GM20000 (cell line): ENCODE data around the gene GM2A.

Experiments
- DNase-seq: peaks from one replicate; pipeline ENCODE4 v3.0.0; 2012; ENCODE audit warnings: low spot score
- TF ChIP-seq, protein P1 (sequence below): IDR thresholded peaks from 2 replicates; pipeline ENCODE4 v1.5.1; 2012; ENCODE audit warnings: mild to moderate bottlenecking, control low read depth; ENCODE audit errors: extremely low read depth, missing control alignments

The GM2A gene

DNA sequence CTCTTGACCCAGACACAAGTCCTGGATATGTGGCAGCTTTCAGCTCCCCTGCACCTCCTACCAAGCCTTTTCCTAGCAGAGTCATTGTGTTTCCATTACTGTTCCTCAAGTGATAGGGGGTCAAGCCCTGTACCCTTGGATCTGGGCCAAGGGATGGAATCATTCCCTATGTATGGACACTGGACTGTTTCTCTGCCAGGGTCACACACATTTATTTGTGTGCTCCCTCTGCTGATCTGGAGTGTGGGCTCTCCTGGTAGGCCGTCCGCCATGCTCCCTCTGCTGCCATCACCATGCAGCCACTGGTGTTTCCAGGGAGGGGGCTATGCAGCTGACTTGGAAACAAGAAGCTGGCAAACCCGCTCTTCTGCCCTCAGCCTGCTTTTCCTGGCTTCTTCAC, 9.5 kb downstream of the GM2A start:
- DNase-seq, result no peak
- TF ChIP-seq, protein P1, sequence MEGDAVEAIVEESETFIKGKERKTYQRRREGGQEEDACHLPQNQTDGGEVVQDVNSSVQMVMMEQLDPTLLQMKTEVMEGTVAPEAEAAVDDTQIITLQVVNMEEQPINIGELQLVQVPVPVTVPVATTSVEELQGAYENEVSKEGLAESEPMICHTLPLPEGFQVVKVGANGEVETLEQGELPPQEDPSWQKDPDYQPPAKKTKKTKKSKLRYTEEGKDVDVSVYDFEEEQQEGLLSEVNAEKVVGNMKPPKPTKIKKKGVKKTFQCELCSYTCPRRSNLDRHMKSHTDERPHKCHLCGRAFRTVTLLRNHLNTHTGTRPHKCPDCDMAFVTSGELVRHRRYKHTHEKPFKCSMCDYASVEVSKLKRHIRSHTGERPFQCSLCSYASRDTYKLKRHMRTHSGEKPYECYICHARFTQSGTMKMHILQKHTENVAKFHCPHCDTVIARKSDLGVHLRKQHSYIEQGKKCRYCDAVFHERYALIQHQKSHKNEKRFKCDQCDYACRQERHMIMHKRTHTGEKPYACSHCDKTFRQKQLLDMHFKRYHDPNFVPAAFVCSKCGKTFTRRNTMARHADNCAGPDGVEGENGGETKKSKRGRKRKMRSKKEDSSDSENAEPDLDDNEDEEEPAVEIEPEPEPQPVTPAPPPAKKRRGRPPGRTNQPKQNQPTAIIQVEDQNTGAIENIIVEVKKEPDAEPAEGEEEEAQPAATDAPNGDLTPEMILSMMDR, result no peak

DNA sequence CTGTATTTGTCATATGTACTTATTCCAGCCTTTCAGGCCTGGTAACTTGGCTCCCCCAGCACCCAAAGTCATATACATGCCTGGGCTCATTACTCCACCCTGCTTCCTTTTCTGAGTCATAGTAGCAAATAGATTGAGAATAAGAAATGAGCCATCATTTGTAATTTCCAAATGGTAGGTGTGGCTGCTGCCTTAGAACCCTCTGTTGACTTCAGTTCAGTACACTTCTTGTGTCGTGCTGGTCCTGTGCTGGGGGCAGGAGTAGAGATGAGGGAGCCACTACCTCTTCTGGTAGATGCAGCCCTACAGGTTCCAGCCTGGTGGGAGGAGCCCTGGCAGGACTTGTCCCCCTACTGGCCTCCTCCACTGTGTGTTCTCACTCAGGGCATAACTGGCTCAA, 11.1 kb downstream of the GM2A start:
- no peak for DNase-seq
- TF ChIP-seq, protein P1, result no peak

DNA sequence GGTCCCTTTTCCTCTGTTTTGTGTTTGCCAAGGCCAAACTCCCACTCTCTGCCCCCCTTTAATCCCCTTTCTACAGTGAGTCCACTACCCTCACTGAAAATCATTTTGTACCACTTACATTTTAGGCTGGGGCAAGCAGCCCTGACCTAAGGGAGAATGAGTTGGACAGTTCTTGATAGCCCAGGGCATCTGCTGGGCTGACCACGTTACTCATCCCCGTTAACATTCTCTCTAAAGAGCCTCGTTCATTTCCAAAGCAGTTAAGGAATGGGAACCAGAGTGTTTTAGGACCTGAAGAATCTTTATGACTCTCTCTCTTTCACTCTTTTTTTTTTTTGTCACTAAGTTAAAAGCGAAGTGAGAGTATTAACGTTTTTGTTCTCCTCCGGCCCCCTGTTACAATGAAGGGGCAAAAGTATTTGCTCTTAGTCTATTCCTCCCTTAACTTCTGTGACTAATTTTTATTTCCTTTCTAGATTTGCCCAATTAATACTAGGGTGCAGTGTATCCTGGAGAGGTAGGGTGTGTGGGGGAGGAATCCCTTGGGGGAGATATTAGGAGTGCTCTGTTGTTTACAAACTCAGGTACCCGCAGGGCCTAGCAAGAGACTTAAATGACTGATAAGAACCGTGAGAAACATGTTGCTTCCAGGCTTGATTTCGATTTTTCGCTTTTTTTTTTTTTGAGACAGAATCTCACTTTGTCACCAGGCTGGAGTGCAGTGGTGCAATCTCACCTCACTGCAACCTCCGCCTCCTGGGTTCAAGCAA, 14.7 kb downstream of the GM2A start:
- DNase-seq, result no peak
- TF ChIP-seq, protein P1, result no peak

DNA sequence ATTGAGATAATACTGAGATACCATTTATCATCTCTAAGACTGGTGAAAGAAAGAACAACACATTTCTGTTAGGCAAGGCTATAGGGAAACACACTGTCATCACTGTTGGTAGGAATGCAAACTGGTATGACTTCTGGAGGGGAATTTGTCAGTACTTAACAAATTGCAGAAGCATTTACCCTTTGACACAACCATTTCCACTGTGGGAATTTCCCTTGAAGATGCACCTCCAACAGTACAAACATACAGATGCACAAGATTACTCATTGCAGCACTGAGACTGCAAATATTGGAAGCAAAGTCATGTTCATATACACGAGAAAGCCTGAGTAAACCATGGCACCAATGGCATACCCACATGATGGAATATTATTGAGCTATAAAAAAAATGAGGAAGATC, 17.6 kb downstream of the GM2A start:
- DNase-seq, result peak; percentile 65
- TF ChIP-seq, protein P1, result no peak

DNA sequence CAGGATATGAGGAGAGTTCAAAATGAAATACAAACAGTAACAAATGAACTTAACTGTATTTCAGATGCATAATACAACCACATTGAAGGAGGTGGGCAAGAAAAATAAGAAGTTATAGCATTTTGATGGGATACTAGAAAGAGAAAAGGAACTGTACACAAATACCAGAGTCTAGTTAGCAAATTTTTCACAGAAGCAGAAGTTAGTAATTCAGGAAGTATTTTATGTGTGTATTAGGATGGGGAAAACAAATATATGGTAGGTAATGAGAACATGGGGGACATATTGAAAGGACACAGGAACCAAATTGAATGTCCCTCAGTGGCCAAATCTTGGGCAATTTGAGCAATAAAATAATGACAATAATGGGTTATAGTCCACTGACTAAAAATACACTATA, 18.4 kb downstream of the GM2A start:
- no peak for DNase-seq
- TF ChIP-seq, protein P1, result no peak

DNA sequence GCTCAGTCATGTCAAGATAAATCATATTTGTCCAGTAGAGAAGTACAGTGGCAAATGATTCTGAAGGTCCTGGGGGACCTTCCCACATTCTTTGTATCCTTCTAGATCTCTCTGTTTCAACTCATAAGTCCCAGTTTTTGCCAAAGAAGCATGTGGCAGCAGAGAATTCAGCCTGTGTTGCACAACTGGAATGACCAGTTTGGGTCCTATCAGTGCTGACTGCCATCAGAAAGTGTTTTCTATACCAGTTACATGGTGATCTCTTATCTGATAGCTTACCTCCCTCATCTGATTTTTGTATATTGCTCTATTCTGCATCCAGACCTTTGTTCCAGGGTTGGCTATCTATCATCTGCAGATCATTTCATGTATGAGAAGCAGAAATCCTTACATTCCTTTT, 21.7 kb downstream of the GM2A start:
- TF ChIP-seq, protein P1, result no peak
- DNase-seq, result no peak

DNA sequence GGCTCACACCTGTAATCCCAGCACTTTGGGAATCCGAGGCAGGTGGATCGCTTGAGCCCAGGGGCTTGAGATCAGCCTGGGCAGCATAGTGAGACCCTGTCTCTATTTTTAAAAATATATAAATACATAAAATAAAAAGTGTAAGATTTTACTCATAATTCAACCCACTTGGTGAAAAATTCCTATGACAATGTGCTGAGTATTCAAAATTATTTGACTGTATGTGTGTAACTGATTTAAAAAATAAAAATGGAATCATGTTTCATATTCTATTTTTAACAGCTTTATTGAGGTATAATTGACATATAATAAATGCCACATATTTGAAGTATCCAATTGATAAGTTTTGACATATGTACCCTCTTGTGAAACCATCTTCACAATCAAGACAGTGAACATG, 22.8 kb downstream of the GM2A start:
- TF ChIP-seq, protein P1, result no peak
- DNase-seq, result no peak
